ENCODE data around the gene SPO11.

SPO11 gene

GRCh38 chr20:57301026-57301425, 28.6 kb upstream of the SPO11 start:
- Histone ChIP-seq H3K79me2 (ENCODE audit: insufficient read depth, low read depth) (no peaks in the 10 kb centered on the region), H3K27me3 (ENCODE audit: insufficient read depth, low read depth) (no peaks in the 10 kb centered on the region), H4K20me1 (ENCODE audit: insufficient read depth) (no peaks in the 10 kb centered on the region), H3K4me1 (ENCODE audit: low read depth, poor library complexity, severe bottlenecking) (no peaks in the 10 kb centered on the region), H3K4me3 (IDR thresholded peaks at IDR 0.05; ENCODE audit: insufficient read depth, low read depth, low read length) (no peak overlapping the region), H3K4me2 (no peak overlapping the region), H2AFZ (ENCODE audit: low read depth) (no peak overlapping the region), H3K9ac (no peak overlapping the region), H3K36me3 (ENCODE audit: insufficient read depth) (no peaks in the 10 kb centered on the region), H3K27ac (no peak overlapping the region)
- no peak for TF ChIP-seq CTCF (conservative IDR thresholded peaks at IDR 0.05; ENCODE audit: low read depth, low read length)

- Histone ChIP-seq H3K27me3 (ENCODE audit: insufficient read depth, low read depth) (no peaks in the 10 kb centered on the region), H3K36me3 (ENCODE audit: insufficient read depth) (no peaks in the 10 kb centered on the region), H2AFZ (ENCODE audit: low read depth) (no peak overlapping the region), H3K4me3 (IDR thresholded peaks at IDR 0.05; ENCODE audit: insufficient read depth, low read depth, low read length) (no peak overlapping the region), H3K27ac (no peak overlapping the region), H3K4me2 (no peak overlapping the region), H3K79me2 (ENCODE audit: insufficient read depth, low read depth) (no peaks in the 10 kb centered on the region), H3K9ac (no peak overlapping the region), H3K4me1 (ENCODE audit: low read depth, poor library complexity, severe bottlenecking) (no peaks in the 10 kb centered on the region), H4K20me1 (ENCODE audit: insufficient read depth) (no peaks in the 10 kb centered on the region)
- TF ChIP-seq CTCF (conservative IDR thresholded peaks at IDR 0.05; ENCODE audit: low read depth, low read length), result no peak
These were observed 22.9 kb upstream of the SPO11 start for GRCh38 chr20:57306747-57307146.

- no peak overlapping the region for H3K9ac ChIP-seq
- H4K20me1 ChIP-seq (ENCODE audit: insufficient read depth), result no peaks in the 10 kb centered on the region
- H3K4me3 ChIP-seq (IDR thresholded peaks at IDR 0.05; ENCODE audit: insufficient read depth, low read depth, low read length), result no peak overlapping the region
- TF ChIP-seq CTCF (conservative IDR thresholded peaks at IDR 0.05; ENCODE audit: low read depth, low read length), result no peak
- no peak overlapping the region for H3K4me2 ChIP-seq
- H2AFZ ChIP-seq (ENCODE audit: low read depth), result no peak overlapping the region
- no peaks in the 10 kb centered on the region for H3K4me1 ChIP-seq (ENCODE audit: low read depth, poor library complexity, severe bottlenecking)
- H3K27ac ChIP-seq, result no peak overlapping the region
- no peaks in the 10 kb centered on the region for H3K36me3 ChIP-seq (ENCODE audit: insufficient read depth)
- no peaks in the 10 kb centered on the region for H3K27me3 ChIP-seq (ENCODE audit: insufficient read depth, low read depth)
- H3K79me2 ChIP-seq (ENCODE audit: insufficient read depth, low read depth), result no peaks in the 10 kb centered on the region
These were observed 20.9 kb upstream of the SPO11 start for GRCh38 chr20:57308451-57309271.

- no peaks in the 10 kb centered on the region for H3K79me2 ChIP-seq (ENCODE audit: insufficient read depth, low read depth)
- H3K27ac ChIP-seq, result no peak overlapping the region
- H3K27me3 ChIP-seq (ENCODE audit: insufficient read depth, low read depth), result no peaks in the 10 kb centered on the region
- H3K36me3 ChIP-seq (ENCODE audit: insufficient read depth), result no peaks in the 10 kb centered on the region
- no peak for TF ChIP-seq CTCF (conservative IDR thresholded peaks at IDR 0.05; ENCODE audit: low read depth, low read length)
- H3K4me3 ChIP-seq (IDR thresholded peaks at IDR 0.05; ENCODE audit: insufficient read depth, low read depth, low read length), result no peak overlapping the region
- no peaks in the 10 kb centered on the region for H3K4me1 ChIP-seq (ENCODE audit: low read depth, poor library complexity, severe bottlenecking)
- no peak overlapping the region for H3K9ac ChIP-seq
- no peaks in the 10 kb centered on the region for H4K20me1 ChIP-seq (ENCODE audit: insufficient read depth)
- H3K4me2 ChIP-seq, result no peak overlapping the region
- no peak overlapping the region for H2AFZ ChIP-seq (ENCODE audit: low read depth)
These were observed 20.0 kb upstream of the SPO11 start for GRCh38 chr20:57309544-57310115.

All from KMS-11 (cell line).